HEK293T (cell line): ENCODE results near the gene HELQ.

Experiments
- CTCF ChIA-PET: fragments of 350-600 bp; formaldehyde crosslinking; extraction: SDS; loops from one replicate; lab custom pipeline; 2021; ENCODE audit warnings: antibody characterized with exemption, inconsistent platforms; lab: Yijun Ruan, JAX
- POLR2A ChIA-PET: fragments of 350-600 bp; formaldehyde crosslinking; extraction: SDS; loops from one replicate; lab custom pipeline; 2020; ENCODE audit warnings: antibody characterized with exemption, inconsistent platforms; lab: Yijun Ruan, JAX
- DNase-seq: peaks from one replicate; pipeline ENCODE4 v3.0.0; 2012; ENCODE audit warnings: mixed read lengths; ENCODE audit errors: extremely low spot score
- ARNT ChIP-seq: fragments of 450-650 bp; IDR thresholded peaks from 2 replicates; pipeline ENCODE4 v1.6.1; 2017; ENCODE audit warnings: mild to moderate bottlenecking
- BHLHE40 ChIP-seq: fragments of 450-650 bp; IDR thresholded peaks from 2 replicates; pipeline ENCODE4 v1.6.1; 2016; ENCODE audit warnings: mild to moderate bottlenecking, moderate library complexity, borderline replicate concordance
- CTBP1 ChIP-seq: fragments of 450-650 bp; IDR thresholded peaks from 2 replicates; pipeline ENCODE4 v1.6.1; 2016; ENCODE audit warnings: borderline replicate concordance
- ELF4 ChIP-seq: fragments of 450-650 bp; IDR thresholded peaks from 2 replicates; pipeline ENCODE4 v1.6.1; 2017; ENCODE audit warnings: antibody characterized with exemption
- FOXA1 ChIP-seq: fragments of 450-650 bp; IDR thresholded peaks from 2 replicates; pipeline ENCODE4 v1.6.1; 2016; ENCODE audit warnings: mild to moderate bottlenecking
- FOXK2 ChIP-seq: fragments of 450-650 bp; IDR thresholded peaks from 2 replicates; pipeline ENCODE4 v1.6.1; 2016; ENCODE audit warnings: mild to moderate bottlenecking
- FOXM1 ChIP-seq: fragments of 450-650 bp; IDR thresholded peaks from 2 replicates; pipeline ENCODE4 v1.6.1; 2017; ENCODE audit warnings: mild to moderate bottlenecking, borderline replicate concordance
- HDGF ChIP-seq: fragments of 450-650 bp; IDR thresholded peaks from 2 replicates; pipeline ENCODE4 v1.6.1; 2017; ENCODE audit warnings: antibody characterized with exemption, borderline replicate concordance
- L3MBTL2 ChIP-seq: fragments of 450-650 bp; conservative IDR thresholded peaks from 2 replicates; pipeline ENCODE4 v1.6.1; 2016; ENCODE audit warnings: mild to moderate bottlenecking
- LEF1 ChIP-seq: fragments of 450-650 bp; IDR thresholded peaks from 2 replicates; pipeline ENCODE4 v1.6.1; 2017; ENCODE audit warnings: mild to moderate bottlenecking, borderline replicate concordance
- NFRKB ChIP-seq: fragments of 450-650 bp; IDR thresholded peaks from 2 replicates; pipeline ENCODE4 v1.6.1; 2016; ENCODE audit warnings: mild to moderate bottlenecking, moderate library complexity
- SP1 ChIP-seq: fragments of 450-650 bp; IDR thresholded peaks from 2 replicates; pipeline ENCODE4 v1.6.1; 2017
- SUZ12 ChIP-seq: fragments of 450-650 bp; IDR thresholded peaks from 2 replicates; pipeline ENCODE4 v1.6.1; 2016; ENCODE audit warnings: mild to moderate bottlenecking
- TARDBP ChIP-seq: fragments of 450-650 bp; IDR thresholded peaks from 2 replicates; pipeline ENCODE4 v1.6.1; 2016
- ZNF384 ChIP-seq: fragments of 450-650 bp; IDR thresholded peaks from 2 replicates; pipeline ENCODE4 v1.6.1; 2016
- TF ChIP-seq, protein P1 (sequence below): fragments of 450-650 bp; IDR thresholded peaks from 2 replicates; pipeline ENCODE4 v1.6.1; 2016

HELQ gene

DNA sequence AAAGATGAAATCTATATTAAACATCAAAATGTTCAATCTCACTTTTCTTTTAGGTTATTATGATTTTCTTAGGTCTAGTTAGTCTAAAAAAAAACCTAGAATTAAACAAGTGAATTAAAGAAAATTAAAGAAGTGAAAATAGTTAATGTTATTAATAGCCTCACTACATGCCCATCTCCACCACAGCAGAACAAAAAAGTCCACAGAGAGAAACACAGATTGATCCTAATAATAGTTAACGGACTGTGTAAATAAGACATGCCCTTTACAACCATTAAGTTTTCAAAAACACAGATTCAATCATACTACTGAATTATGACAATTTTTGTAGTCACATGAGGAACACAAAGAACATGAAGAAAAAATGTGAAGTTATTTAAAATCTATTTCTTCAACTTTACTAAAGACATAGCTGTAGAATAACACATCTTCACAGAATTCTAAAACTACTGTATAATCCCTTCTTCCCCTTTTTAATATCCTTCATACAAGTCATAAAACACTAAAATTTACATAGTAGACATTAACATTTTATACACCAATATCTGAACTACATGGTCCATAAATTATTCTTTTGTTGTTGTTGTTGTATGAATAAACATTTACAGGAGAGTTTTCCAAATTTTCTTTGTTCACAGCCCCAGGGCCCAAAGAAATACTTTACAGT lies 15.3 kb downstream of the HELQ start:
- no peak for DNase-seq
- CTCF ChIA-PET = no interaction called here
- no peak for TF ChIP-seq CTBP1
- no peak for TF ChIP-seq BHLHE40
- TF ChIP-seq TARDBP = no peak
- POLR2A ChIA-PET = no interaction called here

GRCh38 chr4:83438719-83439118 lies 16.9 kb downstream of the HELQ start:
- no peak for DNase-seq
- CTCF ChIA-PET = no interaction called here
- no peak for TF ChIP-seq FOXM1
- TF ChIP-seq ELF4 = no peak
- TF ChIP-seq HDGF = no peak
- TF ChIP-seq ZNF384 = no peak
- TF ChIP-seq SUZ12 = no peak
- TF ChIP-seq FOXK2 = no peak
- no peak for TF ChIP-seq L3MBTL2
- TF ChIP-seq SP1 = no peak
- POLR2A ChIA-PET = interaction anchor here (0.6 kb wide), 1 partner anchor 17 kb away, joined by 3 read pairs; the partner anchor contains the start of genes HELQ and MRPS18C

DNA sequence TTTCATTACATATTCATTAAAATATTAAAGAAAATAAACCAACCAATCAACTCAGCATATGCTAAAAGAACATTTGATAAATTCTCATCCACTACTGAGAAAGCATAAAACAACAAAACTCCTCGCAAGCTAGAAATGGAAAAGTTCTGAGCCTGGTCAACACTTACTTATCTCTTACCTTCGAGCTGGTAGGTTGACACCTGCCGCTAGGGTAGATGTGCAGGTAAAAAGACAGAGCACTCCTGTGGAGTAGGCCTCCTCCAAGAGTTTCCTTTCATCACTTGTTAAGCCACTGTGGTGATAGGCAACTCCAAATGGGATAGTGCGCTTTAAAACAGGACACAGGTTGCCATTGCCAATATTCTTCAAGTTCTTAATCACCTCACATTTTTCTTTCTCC lies 18.9 kb downstream of the HELQ start:
- DNase-seq = no peak
- ChIA-PET POLR2A (no interaction called here), CTCF (no interaction called here)
- TF ChIP-seq, protein P1, sequence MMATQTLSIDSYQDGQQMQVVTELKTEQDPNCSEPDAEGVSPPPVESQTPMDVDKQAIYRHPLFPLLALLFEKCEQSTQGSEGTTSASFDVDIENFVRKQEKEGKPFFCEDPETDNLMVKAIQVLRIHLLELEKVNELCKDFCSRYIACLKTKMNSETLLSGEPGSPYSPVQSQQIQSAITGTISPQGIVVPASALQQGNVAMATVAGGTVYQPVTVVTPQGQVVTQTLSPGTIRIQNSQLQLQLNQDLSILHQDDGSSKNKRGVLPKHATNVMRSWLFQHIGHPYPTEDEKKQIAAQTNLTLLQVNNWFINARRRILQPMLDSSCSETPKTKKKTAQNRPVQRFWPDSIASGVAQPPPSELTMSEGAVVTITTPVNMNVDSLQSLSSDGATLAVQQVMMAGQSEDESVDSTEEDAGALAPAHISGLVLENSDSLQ = no peak
- TF ChIP-seq FOXM1 = no peak
- no peak for TF ChIP-seq ZNF384
- no peak for TF ChIP-seq FOXK2
- no peak for TF ChIP-seq CTBP1
- TF ChIP-seq NFRKB = no peak
- TF ChIP-seq HDGF = no peak
- no peak for TF ChIP-seq BHLHE40
- no peak for TF ChIP-seq LEF1
- TF ChIP-seq SUZ12 = no peak

GRCh38 chr4:83431200-83431599 lies 24.4 kb downstream of the HELQ start:
- CTCF ChIA-PET = no interaction called here
- DNase-seq = no peak
- no peak for TF ChIP-seq FOXK2
- TF ChIP-seq SP1 = no peak
- TF ChIP-seq LEF1 = no peak
- no peak for TF ChIP-seq CTBP1
- TF ChIP-seq ARNT = no peak
- TF ChIP-seq L3MBTL2 = no peak
- TF ChIP-seq HDGF = no peak
- no peak for TF ChIP-seq FOXM1
- no peak for TF ChIP-seq FOXA1
- TF ChIP-seq TARDBP = no peak
- no peak for TF ChIP-seq ZNF384
- TF ChIP-seq ELF4 = no peak
- TF ChIP-seq SUZ12 = no peak
- POLR2A ChIA-PET = interaction anchor here (0.6 kb wide), 1 partner anchor 533 kb away, joined by 3 read pairs; no protein-coding TSS in a partner anchor

DNA sequence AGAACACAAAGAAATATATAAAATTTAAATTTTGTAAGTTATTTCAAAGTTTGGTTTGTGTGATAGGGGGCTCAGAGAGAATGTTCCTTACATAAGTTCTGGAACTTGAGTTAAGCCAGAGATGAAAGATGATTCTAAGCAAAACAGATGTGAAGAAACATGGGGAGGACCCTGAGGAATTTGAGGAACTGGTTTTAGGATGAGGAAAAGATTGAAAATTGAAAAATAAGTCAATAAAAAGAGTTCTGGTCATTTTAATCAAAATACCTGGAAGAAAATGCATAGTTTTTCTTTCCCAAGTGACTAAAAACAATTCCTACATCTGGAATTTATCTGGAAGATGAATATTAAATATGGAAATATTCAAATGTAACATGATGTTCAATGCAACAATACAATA lies 37.4 kb downstream of the HELQ start:
- CTCF ChIA-PET = no interaction called here
- TF ChIP-seq ARNT (no peak), NFRKB (no peak), LEF1 (no peak), ELF4 (no peak), L3MBTL2 (no peak), ZNF384 (no peak), FOXA1 (no peak), FOXK2 (no peak), SUZ12 (no peak)
- POLR2A ChIA-PET = no interaction called here
- DNase-seq = no peak

- POLR2A ChIA-PET = no interaction called here
- CTCF ChIA-PET = no interaction called here
- TF ChIP-seq SP1 (no peak), L3MBTL2 (no peak), ARNT (no peak), NFRKB (no peak), ZNF384 (no peak), SUZ12 (no peak), HDGF (no peak), CTBP1 (no peak), LEF1 (no peak), FOXM1 (no peak), FOXA1 (no peak), ELF4 (no peak), BHLHE40 (no peak), TARDBP (no peak)
- TF ChIP-seq, protein P1 = no peak
- no peak for DNase-seq
Observed at GRCh38 chr4:83417566-83417965, 38.1 kb downstream of the HELQ start.

- ChIA-PET CTCF (no interaction called here), POLR2A (interaction anchor here (1.2 kb wide), 1 partner anchor 19 kb away, joined by 5 read pairs; no protein-coding TSS in a partner anchor)
- no peak for DNase-seq
- TF ChIP-seq LEF1 (no peak), FOXA1 (no peak), FOXK2 (no peak)
Observed at GRCh38 chr4:83413676-83414075, 41.9 kb downstream of the HELQ start.
